GM18526 (cell line): ENCODE measurements around the gene NSD2.

Experiments
- POLR2A ChIP-seq: IDR thresholded peaks from 3 replicates; pipeline ENCODE4 v1.6.1; 2011; ENCODE audit not compliant: insufficient read length; ENCODE audit errors: extremely low read depth

The NSD2 gene

GRCh38 chr4:1837069-1837468 lies 34.1 kb upstream of the NSD2 start:
- no peak for TF ChIP-seq POLR2A

- no peak for TF ChIP-seq POLR2A
Measured at GRCh38 chr4:1839282-1839681, 31.9 kb upstream of the NSD2 start.

- no peak for TF ChIP-seq POLR2A
Measured at GRCh38 chr4:1841201-1841886, 29.8 kb upstream of the NSD2 start.

GRCh38 chr4:1841887-1842210 lies 29.3 kb upstream of the NSD2 start:
- TF ChIP-seq POLR2A = no peak

- no peak for TF ChIP-seq POLR2A
Measured at GRCh38 chr4:1842339-1842895, 28.8 kb upstream of the NSD2 start.

- no peak for TF ChIP-seq POLR2A
Measured at GRCh38 chr4:1842993-1843448, 28.2 kb upstream of the NSD2 start.

GRCh38 chr4:1843852-1844251 lies 27.3 kb upstream of the NSD2 start:
- TF ChIP-seq POLR2A = no peak

GRCh38 chr4:1846580-1846979 lies 24.6 kb upstream of the NSD2 start:
- no peak for TF ChIP-seq POLR2A

GRCh38 chr4:1850276-1850675 lies 20.9 kb upstream of the NSD2 start:
- no peak for TF ChIP-seq POLR2A

- no peak for TF ChIP-seq POLR2A
Measured at GRCh38 chr4:1851160-1851559, 20.0 kb upstream of the NSD2 start.

GRCh38 chr4:1851575-1852410 lies 19.4 kb upstream of the NSD2 start:
- no peak for TF ChIP-seq POLR2A

GRCh38 chr4:1852904-1853623 lies 18.1 kb upstream of the NSD2 start:
- TF ChIP-seq POLR2A = no peak

- TF ChIP-seq POLR2A = no peak
Measured at GRCh38 chr4:1854752-1855151, 16.4 kb upstream of the NSD2 start.

GRCh38 chr4:1855333-1856070 lies 15.7 kb upstream of the NSD2 start:
- no peak for TF ChIP-seq POLR2A
